HCT116 (cell line): ENCODE data around the gene SLC35F1. TPM values are rescaled to one million over a fixed set of nuclear protein-coding genes. Genes with fewer than 3 reads are reported as not detected.

Experiments used
- ATAC-seq: fragments of 200-7000 bp; cut with Tn5 transposase; 2 replicates; pipeline ENCODE4 v1.9.1; 2020; ENCODE audit warnings: mild to moderate bottlenecking, moderate library complexity
- BruUV-seq: library from RNA; stranded (reverse); fragments of 400-500 nt; replicated peaks from 2 replicates; lab custom pipeline; 2021; lab: Mats Ljungman, UMichigan
- CTCF ChIA-PET: fragments of 300-600 bp; sonication (Branson Sonifier 250); formaldehyde crosslinking; loops from one replicate; lab custom pipeline; 2021; ENCODE audit warnings: antibody characterized with exemption; lab: Charles Lee
- POLR2A ChIA-PET: fragments of 300-600, 350-600 bp; sonication (Branson Sonifier 250); formaldehyde crosslinking; loops from one replicate; lab custom pipeline; 2021; ENCODE audit warnings: antibody characterized with exemption; lab: Charles Lee
- RAD21 ChIA-PET, 2 experiments: fragments of 300-600 bp; sonication (Branson Sonifier 250); formaldehyde crosslinking; loops; one replicate each; lab custom pipeline; 2023; ENCODE audit warnings: low total read pairs in 2 of 2; ENCODE audit not compliant: uncharacterized antibody in 2 of 2, unreplicated experiment in 2 of 2, low non-redundant PET in 1 of 2; lab: Charles Lee
- DNase-seq: peaks from one replicate; pipeline ENCODE4 v3.0.0-alpha.2; 2010; ENCODE audit warnings: low read depth, low spot score
- H2AFZ ChIP-seq: fragments of 200-600 bp; shearing (Covaris generic), sonication (generic); 2 replicates; pipeline ENCODE4 v1.6.1; 2017; ENCODE audit warnings: low read depth, mixed run types, mixed read lengths, antibody characterized with exemption, low read length; ENCODE audit not compliant: poor library complexity, severe bottlenecking
- H3K27ac ChIP-seq: 2 replicates; pipeline ENCODE4 v1.5.1; 2012; ENCODE audit warnings: low read depth, low read length
- H3K27me3 ChIP-seq: fragments of 200-600 bp; sonication (generic); 2 replicates; pipeline ENCODE4 v1.6.1; 2016; ENCODE audit warnings: mixed run types, low read length, mixed read lengths; ENCODE audit not compliant: insufficient read depth
- H3K36me3 ChIP-seq, 2 experiments: fragments of 200-500 bp in 1 of 2; fragments of 200-600 bp in 1 of 2; sonication (Bioruptor generic) in 1 of 2; sonication (generic) in 1 of 2; 2 replicates each; pipeline versions ENCODE4 v1.5.1 to v1.6.1; 2014 to 2016; ENCODE audit warnings: low read length in 2 of 2, inconsistent platforms in 1 of 2, mixed read lengths in 1 of 2, mixed run types in 1 of 2; ENCODE audit not compliant: insufficient read depth in 2 of 2, control insufficient read depth in 1 of 2
- H3K4me1 ChIP-seq, 2 experiments: fragments of 200-600 bp in 1 of 2; sonication (generic) in 1 of 2; 2 replicates each; pipeline versions ENCODE4 v1.5.1 to v1.6.1; 2012 to 2017; ENCODE audit warnings: low read length in 2 of 2, inconsistent platforms in 1 of 2, mild to moderate bottlenecking in 1 of 2, mixed read lengths in 1 of 2, mixed run types in 1 of 2, moderate library complexity in 1 of 2; ENCODE audit not compliant: insufficient read depth in 2 of 2, control insufficient read depth in 1 of 2
- H3K4me2 ChIP-seq: fragments of 200-600 bp; sonication (generic); 2 replicates; pipeline ENCODE4 v1.6.1; 2017; ENCODE audit warnings: mixed run types, low read length, mixed read lengths
- H3K4me3 ChIP-seq, 2 experiments: fragments of 200-600 bp in 1 of 2; sonication (generic) in 1 of 2; replicated peaks in 1 of 2; 2 replicates each; pipeline ENCODE4 v1.5.1; 2011 to 2016; ENCODE audit warnings: low read length in 2 of 2, control low read depth in 1 of 2, low read depth in 1 of 2, mild to moderate bottlenecking in 1 of 2, mixed read lengths in 1 of 2, mixed run types in 1 of 2
- H3K79me2 ChIP-seq: fragments of 200-600 bp; sonication (generic); 2 replicates; pipeline ENCODE4 v1.6.1; 2017; ENCODE audit warnings: mild to moderate bottlenecking, mixed run types, low read length, moderate library complexity, mixed read lengths; ENCODE audit not compliant: insufficient read depth
- H3K9ac ChIP-seq: fragments of 200-600 bp; sonication (generic); 2 replicates; pipeline ENCODE4 v1.6.1; 2016; ENCODE audit warnings: low read length, mixed read lengths
- H3K9me2 ChIP-seq: fragments of 200-600 bp; sonication (generic), shearing (Covaris generic); 2 replicates; pipeline ENCODE4 v1.6.1; 2017; ENCODE audit warnings: mixed run types, mild to moderate bottlenecking, moderate library complexity; ENCODE audit not compliant: insufficient read depth
- H3K9me3 ChIP-seq, 2 experiments: fragments of 200-500 bp in 1 of 2; fragments of 200-600 bp in 1 of 2; sonication (Bioruptor generic) in 1 of 2; sonication (generic) in 1 of 2; 2 replicates each; pipeline ENCODE4 v1.6.1; 2014 to 2017; ENCODE audit warnings: low read length in 2 of 2, mixed read lengths in 2 of 2, inconsistent platforms in 1 of 2, low read depth in 1 of 2, mild to moderate bottlenecking in 1 of 2, mixed run types in 1 of 2, moderate library complexity in 1 of 2; ENCODE audit not compliant: control insufficient read depth in 1 of 2, insufficient read depth in 1 of 2
- H4K20me1 ChIP-seq: fragments of 200-600 bp; sonication (generic), shearing (Covaris generic); 2 replicates; pipeline ENCODE4 v1.6.1; 2017; ENCODE audit warnings: mixed run types, mild to moderate bottlenecking, moderate library complexity; ENCODE audit not compliant: insufficient read depth
- CEBPB ChIP-seq: IDR thresholded peaks from 2 replicates; pipeline ENCODE4 v1.6.1; 2012; ENCODE audit warnings: low read depth
- EZH2 ChIP-seq: fragments of 200-600 bp; sonication (generic); IDR thresholded peaks from 2 replicates; pipeline ENCODE4 v1.6.1; 2017; ENCODE audit warnings: antibody characterized with exemption, mixed run types
- JUND ChIP-seq: IDR thresholded peaks from 2 replicates; pipeline ENCODE4 v1.6.1; 2012
- MAX ChIP-seq: IDR thresholded peaks from 2 replicates; pipeline ENCODE4 v1.6.1; 2012
- SIN3A ChIP-seq: IDR thresholded peaks from 2 replicates; pipeline ENCODE4 v1.6.1; 2012; ENCODE audit warnings: low read depth
- SP1 ChIP-seq: IDR thresholded peaks from 2 replicates; pipeline ENCODE4 v1.6.1; 2012; ENCODE audit warnings: low read depth
- SRF ChIP-seq: IDR thresholded peaks from 2 replicates; pipeline ENCODE4 v1.6.1; 2012; ENCODE audit warnings: low read depth
- ZBTB33 ChIP-seq: IDR thresholded peaks from 2 replicates; pipeline ENCODE4 v1.6.1; 2011; ENCODE audit warnings: mild to moderate bottlenecking, low read length, moderate library complexity; ENCODE audit not compliant: insufficient replicate concordance; ENCODE audit errors: extremely low read depth
- ZFX ChIP-seq: fragments of 450-650 bp; IDR thresholded peaks from 2 replicates; pipeline ENCODE4 v1.6.1; 2017
- ZNF274 ChIP-seq: fragments of 200-500 bp; sonication (Bioruptor generic); IDR thresholded peaks from 2 replicates; pipeline ENCODE4 v1.6.1; 2014; ENCODE audit warnings: mild to moderate bottlenecking, low read depth, low read length, inconsistent platforms
- intact Hi-C: fragments of 100-400 bp; cut with micrococcal nuclease; formaldehyde crosslinking; loops from 2 replicates; pipeline ENCODE4 v1.10.0; 2022
- total RNA-seq: library from RNA; stranded (reverse); gene quantifications from one replicate; pipeline ENCODE4 v1.2.1, GENCODE V29; 2021; ENCODE audit not compliant: unreplicated experiment

SLC35F1 gene
- total RNA-seq, 1 experiment from 2014 or later, result 0.07 TPM

- no peak for TF ChIP-seq ZBTB33
- no peak for TF ChIP-seq JUND
- no peak for TF ChIP-seq SP1
- no peak for TF ChIP-seq SIN3A
- TF ChIP-seq CEBPB, result no peak
- TF ChIP-seq ZFX, result no peak
- TF ChIP-seq, all 23 proteins: peak for 0
Observed at GRCh38 chr6:118200160-118200559, 293.1 kb downstream of the SLC35F1 start (continued).

GRCh38 chr6:118202517-118202916 lies 295.5 kb downstream of the SLC35F1 start:
- Histone ChIP-seq H3K9me2 (no peaks in the 10 kb centered on the region), H3K27me3 (no peaks in the 10 kb centered on the region), H3K27ac (no peak overlapping the region), H3K9ac (no peak overlapping the region), H3K36me3 (no peaks in the 10 kb centered on the region), H4K20me1 (no peaks in the 10 kb centered on the region), H3K4me3 (no peak overlapping the region), H2AFZ (no peak overlapping the region), H3K4me1 (no peaks in the 10 kb centered on the region), H3K4me2 (no peak overlapping the region), H3K9me3 (no peaks in the 10 kb centered on the region), H3K79me2 (no peaks in the 10 kb centered on the region)
- no peak for TF ChIP-seq SRF
- no peak for TF ChIP-seq ZNF274
- no peak for TF ChIP-seq MAX
- no peak for TF ChIP-seq EZH2
- POLR2A ChIA-PET, result no interaction called here
- RAD21 ChIA-PET, result no interaction called here
- intact Hi-C loops, result no loop called here
- no peak for ATAC-seq
- no peak for DNase-seq
- no TSS peak for BruUV-seq
- CTCF ChIA-PET, result no interaction called here
